ENCODE measurements around the gene IQCN. TPM values are rescaled to one million over a fixed set of nuclear protein-coding genes. Genes with fewer than 3 reads are reported as not detected.

Gene IQCN
- total and polyA plus RNA-seq, 7 donors = 1.2 to 5.8 (median 3.4) TPM

DNA sequence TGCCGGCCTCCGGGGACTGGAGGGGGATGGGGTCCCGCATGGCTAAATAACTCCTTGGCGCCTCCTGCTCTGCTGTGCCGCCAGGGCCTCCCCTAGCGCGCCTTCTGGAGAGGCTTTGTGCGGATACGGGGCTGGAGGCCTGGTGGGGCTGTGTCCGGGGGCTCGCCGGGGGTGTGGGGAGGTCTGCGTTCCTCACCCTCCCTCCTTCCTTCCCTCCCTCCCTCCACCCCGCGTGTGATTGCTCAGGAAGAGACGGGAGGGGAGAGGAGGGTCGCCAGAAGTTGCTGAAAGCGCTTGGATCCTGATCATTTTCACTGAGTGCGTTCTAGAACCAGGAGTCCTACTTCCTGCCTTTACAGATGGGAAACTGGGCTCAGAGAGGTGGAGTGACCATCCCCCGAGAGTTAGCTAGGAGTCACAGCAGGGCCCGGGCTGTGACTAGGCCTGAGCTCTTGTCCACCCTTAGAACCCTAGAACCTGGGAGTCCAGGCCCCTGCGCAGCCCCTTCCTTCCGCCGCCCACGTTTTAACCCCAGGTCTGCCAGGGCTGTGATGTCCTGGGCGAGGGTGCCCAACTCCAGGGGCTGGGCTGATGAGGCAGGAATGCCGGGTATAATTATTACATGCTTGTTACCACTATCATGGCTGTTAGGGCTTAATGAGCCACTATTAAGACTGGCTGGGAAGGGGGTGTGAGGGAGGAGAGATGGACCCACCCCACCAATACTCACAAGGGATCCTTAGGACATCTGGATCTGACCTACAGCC, 8.0 kb upstream of the IQCN start:
- Histone ChIP-seq H3K27me3 (no peaks in the 10 kb centered on the region), H3K9me3 (no peaks in the 10 kb centered on the region), H3K4me3 (peak overlapping the region; percentile 42 to 64 (median 56)), H3K27ac (peak overlapping the region; percentile 99 to 100 (median 99)), H3K36me3 (peaks cover 0 to 12% (median 10%) of the 10 kb centered on the region in 4 donors), H3K4me1 (peaks cover 0 to 37% (median 34%) of the 10 kb centered on the region in 4 donors)
- WGBS, 2 donors = 3 to 4% methylated on average over 27 of the region's 27 CpGs
- intact Hi-C loops (cut with DNase I) = loop anchor here (1.0 to 5.0 kb wide), 2 partner anchors 8 to 135 kb away; partner anchors contain the start of gene SSBP4
- TF ChIP-seq POLR2AphosphoS5 (IDR thresholded peaks at IDR 0.05) (peak; percentile 39 to 90 (median 70)), POLR2A (IDR thresholded peaks at IDR 0.05) (peak; percentile 80), EP300 (IDR thresholded peaks at IDR 0.05) (no peak)
- TF ChIP-seq, protein P1, sequence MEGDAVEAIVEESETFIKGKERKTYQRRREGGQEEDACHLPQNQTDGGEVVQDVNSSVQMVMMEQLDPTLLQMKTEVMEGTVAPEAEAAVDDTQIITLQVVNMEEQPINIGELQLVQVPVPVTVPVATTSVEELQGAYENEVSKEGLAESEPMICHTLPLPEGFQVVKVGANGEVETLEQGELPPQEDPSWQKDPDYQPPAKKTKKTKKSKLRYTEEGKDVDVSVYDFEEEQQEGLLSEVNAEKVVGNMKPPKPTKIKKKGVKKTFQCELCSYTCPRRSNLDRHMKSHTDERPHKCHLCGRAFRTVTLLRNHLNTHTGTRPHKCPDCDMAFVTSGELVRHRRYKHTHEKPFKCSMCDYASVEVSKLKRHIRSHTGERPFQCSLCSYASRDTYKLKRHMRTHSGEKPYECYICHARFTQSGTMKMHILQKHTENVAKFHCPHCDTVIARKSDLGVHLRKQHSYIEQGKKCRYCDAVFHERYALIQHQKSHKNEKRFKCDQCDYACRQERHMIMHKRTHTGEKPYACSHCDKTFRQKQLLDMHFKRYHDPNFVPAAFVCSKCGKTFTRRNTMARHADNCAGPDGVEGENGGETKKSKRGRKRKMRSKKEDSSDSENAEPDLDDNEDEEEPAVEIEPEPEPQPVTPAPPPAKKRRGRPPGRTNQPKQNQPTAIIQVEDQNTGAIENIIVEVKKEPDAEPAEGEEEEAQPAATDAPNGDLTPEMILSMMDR (IDR thresholded peaks at IDR 0.05) = peak in 2 of 4 experiments; percentile 19 to 26
- no peak for DNase-seq

DNA sequence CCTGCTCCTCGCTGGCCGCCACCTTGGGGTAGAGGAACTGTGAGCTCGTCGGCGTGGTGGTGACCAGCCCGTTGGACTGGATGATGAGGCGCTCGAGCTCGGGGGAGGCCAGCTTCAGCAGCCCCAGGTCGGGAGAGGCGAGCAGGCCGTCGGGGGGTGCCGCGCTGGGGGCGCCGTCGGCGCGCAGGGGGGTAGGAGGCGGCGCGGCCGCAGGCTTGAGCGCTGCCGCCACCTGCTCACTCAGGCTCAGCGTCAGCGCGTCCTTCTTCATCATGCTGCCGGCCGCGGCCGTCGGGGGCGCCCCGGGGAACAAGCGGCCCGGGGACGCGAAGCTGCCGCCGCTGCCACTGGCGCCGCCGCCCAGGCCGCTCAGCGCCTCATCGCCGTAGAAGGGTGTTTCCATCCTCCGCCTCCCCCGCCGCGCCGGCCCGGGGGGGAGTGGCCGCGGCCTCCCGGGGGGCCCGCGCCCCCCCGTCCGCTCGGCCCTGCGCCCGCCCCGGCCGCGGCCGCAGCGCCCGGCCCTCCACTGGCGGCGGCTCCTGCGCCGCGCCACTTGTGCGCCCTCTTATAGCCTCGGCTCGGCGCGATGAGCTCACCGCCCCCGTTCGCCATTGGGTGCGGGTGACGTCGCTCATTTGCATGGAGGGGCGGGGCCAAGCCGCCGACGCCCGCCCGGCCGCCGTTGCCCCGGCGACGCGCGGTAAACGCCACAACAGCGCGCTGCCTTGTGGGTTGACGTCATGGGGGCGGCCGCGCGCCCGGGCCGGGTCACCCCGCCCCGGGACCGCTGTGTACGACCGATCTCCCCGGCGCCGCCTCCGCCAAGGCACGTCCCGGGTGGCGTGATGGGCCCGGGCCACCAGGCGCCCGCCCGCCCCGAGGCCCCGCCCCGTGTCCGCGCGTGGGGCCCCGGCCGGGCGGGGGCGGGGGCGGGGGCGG, 7.1 kb upstream of the IQCN start, which contains the start of gene JUND:
Gene JUND (minus strand): TSS at position 541 of the 939 bp plus-strand sequence. CDS start 138 bp downstream, at position 403.
- intact Hi-C loops (cut with DNase I) = loop anchor here (1.0 to 5.0 kb wide), 2 partner anchors 9 to 136 kb away; partner anchors contain the start of gene SSBP4

DNA sequence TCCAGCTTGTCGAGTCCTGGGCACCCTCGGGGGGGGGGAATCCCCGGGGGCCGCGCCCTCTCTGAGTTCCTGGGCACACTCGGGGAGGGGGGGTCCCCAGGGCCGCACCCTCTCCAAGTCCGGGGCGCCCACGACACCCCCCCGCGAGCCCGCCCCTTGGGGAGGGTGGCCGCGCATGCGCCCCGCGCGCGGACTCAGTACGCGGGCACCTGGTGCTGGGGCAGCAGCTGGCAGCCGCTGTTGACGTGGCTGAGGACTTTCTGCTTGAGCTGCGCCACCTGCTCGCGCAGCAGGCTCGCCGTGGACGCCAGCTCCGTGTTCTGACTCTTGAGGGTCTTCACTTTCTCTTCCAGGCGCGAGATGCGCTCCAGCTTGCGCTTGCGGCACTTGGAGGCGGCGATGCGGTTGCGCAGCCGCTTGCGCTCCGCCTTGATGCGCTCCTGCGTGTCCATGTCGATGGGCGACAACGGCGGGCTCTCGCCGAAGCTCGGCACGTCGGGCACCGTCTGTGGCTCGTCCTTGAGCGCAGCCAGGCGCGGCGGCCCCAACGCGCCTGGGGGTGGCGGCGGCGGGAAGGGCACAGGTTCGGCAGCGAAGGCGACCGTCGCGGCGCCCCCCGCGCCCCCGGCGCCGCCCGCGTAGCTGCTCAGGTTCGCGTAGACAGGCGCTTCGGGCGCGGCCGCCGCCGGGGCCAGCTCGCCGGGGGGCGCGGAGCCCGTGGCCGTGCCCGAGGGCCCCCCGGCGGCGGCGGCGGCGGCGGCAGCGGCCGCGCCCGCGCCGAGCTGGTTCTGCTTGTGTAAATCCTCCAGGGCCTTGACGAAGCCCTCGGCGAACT, 6.2 kb upstream of the IQCN start:
- peaks cover 0 to 12% (median 10%) of the 10 kb centered on the region in 4 donors for H3K36me3 ChIP-seq
- peak overlapping the region; percentile 97 to 100 (median 100) for H3K27ac ChIP-seq
- 0 to 1% methylated on average over 111 of the region's 111 CpGs for WGBS, 2 donors
- H3K4me3 ChIP-seq = peak overlapping the region; percentile 77 to 98 (median 97)
- intact Hi-C loops (cut with DNase I) = loop anchor here (1.0 to 5.0 kb wide), 2 partner anchors 25 to 137 kb away; partner anchors contain the start of gene SSBP4
- no peaks in the 10 kb centered on the region for H3K27me3 ChIP-seq
- DNase-seq = peak; percentile 93
- no peaks in the 10 kb centered on the region for H3K9me3 ChIP-seq
- peaks cover 0 to 54% (median 50%) of the 10 kb centered on the region in 4 donors for H3K4me1 ChIP-seq
- TF ChIP-seq POLR2AphosphoS5 (IDR thresholded peaks at IDR 0.05) (peak; percentile 97 to 100 (median 99)), POLR2A (IDR thresholded peaks at IDR 0.05) (peak; percentile 96 to 97)
- TF ChIP-seq, protein P1 (IDR thresholded peaks at IDR 0.05) = no peak

More for the DNA sequence above, 7.1 kb upstream of the IQCN start, which contains the start of gene JUND:
- Histone ChIP-seq H3K4me3 (peak within 1 kb of the TSS; percentile 77 to 98 (median 97)), H3K27me3 (no peaks in the 10 kb centered on the region), H3K27ac (peak within 1 kb of the TSS; percentile 99 to 100 (median 100)), H3K36me3 (peaks cover 0 to 12% (median 10%) of the 10 kb centered on the region in 4 donors), H3K9me3 (no peaks in the 10 kb centered on the region), H3K4me1 (peaks cover 0 to 46% (median 41%) of the 10 kb centered on the region in 4 donors)
- WGBS, 2 donors = 1% methylated on average over 138 of the region's 138 CpGs
- TF ChIP-seq POLR2A (IDR thresholded peaks at IDR 0.05) (peak; percentile 7 to 34), POLR2AphosphoS5 (IDR thresholded peaks at IDR 0.05) (peak; percentile 95 to 100 (median 98)), EP300 (IDR thresholded peaks at IDR 0.05) (peak in 3 of 4 donors; percentile 42 to 85 (median 83))
- TF ChIP-seq, protein P1 (IDR thresholded peaks at IDR 0.05) = no peak
- DNase-seq = peak; percentile 99

Measured in sigmoid colon (tissue), 7 donors.